ENCODE results near the gene PLEKHG3.

Gene PLEKHG3

GRCh38 chr14:64708148-64709004 lies 4.2 kb downstream of the PLEKHG3 start:
- DNase-seq: peak in 1 of 5 donors; percentile 81

GRCh38 chr14:64709126-64709525 lies 4.9 kb downstream of the PLEKHG3 start:
- DNase-seq: no peak

GRCh38 chr14:64711039-64711438 lies 6.8 kb downstream of the PLEKHG3 start:
- no peak for DNase-seq

- no peak for DNase-seq
Observed at GRCh38 chr14:64713677-64714076, 9.5 kb downstream of the PLEKHG3 start.

- DNase-seq: no peak
Observed at GRCh38 chr14:64714432-64715025, 10.3 kb downstream of the PLEKHG3 start.

GRCh38 chr14:64715146-64715627 lies 11.0 kb downstream of the PLEKHG3 start:
- DNase-seq: no peak

GRCh38 chr14:64715628-64716412 lies 11.6 kb downstream of the PLEKHG3 start:
- DNase-seq: no peak

- DNase-seq: no peak
Observed at GRCh38 chr14:64717870-64718269, 13.6 kb downstream of the PLEKHG3 start.

GRCh38 chr14:64718762-64719161 lies 14.5 kb downstream of the PLEKHG3 start:
- DNase-seq: no peak

- DNase-seq: no peak
Observed at GRCh38 chr14:64719601-64720000, 15.4 kb downstream of the PLEKHG3 start.

GRCh38 chr14:64720131-64720576 lies 15.9 kb downstream of the PLEKHG3 start:
- DNase-seq: no peak

- no peak for DNase-seq
Observed at GRCh38 chr14:64721391-64721791, 17.2 kb downstream of the PLEKHG3 start.

GRCh38 chr14:64721899-64722298 lies 17.7 kb downstream of the PLEKHG3 start:
- no peak for DNase-seq

- DNase-seq: peak in 1 of 5 donors; percentile 82
Observed at GRCh38 chr14:64722842-64723447, 18.7 kb downstream of the PLEKHG3 start.

- DNase-seq: peak in 2 of 5 donors; percentile 36 to 50
Observed at GRCh38 chr14:64723691-64724577, 19.7 kb downstream of the PLEKHG3 start.

GRCh38 chr14:64724578-64724930 lies 20.3 kb downstream of the PLEKHG3 start:
- DNase-seq: no peak

- no peak for DNase-seq
Observed at GRCh38 chr14:64725261-64725815, 21.1 kb downstream of the PLEKHG3 start.

GRCh38 chr14:64725879-64726584 lies 21.8 kb downstream of the PLEKHG3 start:
- DNase-seq: no peak

GRCh38 chr14:64726585-64726890 lies 22.3 kb downstream of the PLEKHG3 start:
- peak in 3 of 5 donors; percentile 37 to 49 (median 49) for DNase-seq

GRCh38 chr14:64727551-64728071 lies 23.4 kb downstream of the PLEKHG3 start:
- DNase-seq: no peak

GRCh38 chr14:64728106-64728505 lies 23.9 kb downstream of the PLEKHG3 start:
- no peak for DNase-seq
